ENCODE measurements around the gene SMG6.

GRCh38 chr17:2283302-2283701 is 20.3 kb downstream of the SMG6 start:
- TF ChIP-seq EP300 (IDR thresholded peaks at IDR 0.05; ENCODE audit: borderline replicate concordance in 1 of 2, low read depth in 1 of 2, low read length in 1 of 2) (no peak), GABPA (IDR thresholded peaks at IDR 0.05; ENCODE audit: low read depth) (no peak), NRF1 (IDR thresholded peaks at IDR 0.05; ENCODE audit: low read depth, low read length) (no peak), CTCF (IDR thresholded peaks at IDR 0.05) (no peak), TCF12 (IDR thresholded peaks at IDR 0.05) (no peak), EZH2phosphoT487 (IDR thresholded peaks at IDR 0.05; ENCODE audit: borderline replicate concordance, low read depth) (no peak), RAD21 (IDR thresholded peaks at IDR 0.05; ENCODE audit: low read length) (no peak)
- TF ChIP-seq, protein P1, sequence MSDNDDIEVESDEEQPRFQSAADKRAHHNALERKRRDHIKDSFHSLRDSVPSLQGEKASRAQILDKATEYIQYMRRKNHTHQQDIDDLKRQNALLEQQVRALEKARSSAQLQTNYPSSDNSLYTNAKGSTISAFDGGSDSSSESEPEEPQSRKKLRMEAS (IDR thresholded peaks at IDR 0.05; ENCODE audit: low read depth) = no peak
- TF ChIP-seq, protein P2, sequence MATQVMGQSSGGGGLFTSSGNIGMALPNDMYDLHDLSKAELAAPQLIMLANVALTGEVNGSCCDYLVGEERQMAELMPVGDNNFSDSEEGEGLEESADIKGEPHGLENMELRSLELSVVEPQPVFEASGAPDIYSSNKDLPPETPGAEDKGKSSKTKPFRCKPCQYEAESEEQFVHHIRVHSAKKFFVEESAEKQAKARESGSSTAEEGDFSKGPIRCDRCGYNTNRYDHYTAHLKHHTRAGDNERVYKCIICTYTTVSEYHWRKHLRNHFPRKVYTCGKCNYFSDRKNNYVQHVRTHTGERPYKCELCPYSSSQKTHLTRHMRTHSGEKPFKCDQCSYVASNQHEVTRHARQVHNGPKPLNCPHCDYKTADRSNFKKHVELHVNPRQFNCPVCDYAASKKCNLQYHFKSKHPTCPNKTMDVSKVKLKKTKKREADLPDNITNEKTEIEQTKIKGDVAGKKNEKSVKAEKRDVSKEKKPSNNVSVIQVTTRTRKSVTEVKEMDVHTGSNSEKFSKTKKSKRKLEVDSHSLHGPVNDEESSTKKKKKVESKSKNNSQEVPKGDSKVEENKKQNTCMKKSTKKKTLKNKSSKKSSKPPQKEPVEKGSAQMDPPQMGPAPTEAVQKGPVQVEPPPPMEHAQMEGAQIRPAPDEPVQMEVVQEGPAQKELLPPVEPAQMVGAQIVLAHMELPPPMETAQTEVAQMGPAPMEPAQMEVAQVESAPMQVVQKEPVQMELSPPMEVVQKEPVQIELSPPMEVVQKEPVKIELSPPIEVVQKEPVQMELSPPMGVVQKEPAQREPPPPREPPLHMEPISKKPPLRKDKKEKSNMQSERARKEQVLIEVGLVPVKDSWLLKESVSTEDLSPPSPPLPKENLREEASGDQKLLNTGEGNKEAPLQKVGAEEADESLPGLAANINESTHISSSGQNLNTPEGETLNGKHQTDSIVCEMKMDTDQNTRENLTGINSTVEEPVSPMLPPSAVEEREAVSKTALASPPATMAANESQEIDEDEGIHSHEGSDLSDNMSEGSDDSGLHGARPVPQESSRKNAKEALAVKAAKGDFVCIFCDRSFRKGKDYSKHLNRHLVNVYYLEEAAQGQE (IDR thresholded peaks at IDR 0.05; ENCODE audit: low read depth, low read length) = no peak
